IMR-90 (cell line): ENCODE data around the gene TPSAB1. TPM values are rescaled to one million over a fixed set of nuclear protein-coding genes. Genes with fewer than 3 reads are reported as not detected.

ENCODE experiments used
- ATAC-seq: fragments of 200-7000 bp; cut with Tn5 transposase; 2 replicates; pipeline ENCODE4 v1.9.1; 2020; ENCODE audit warnings: low read depth, mild to moderate bottlenecking, moderate library complexity
- BruUV-seq: library from RNA; stranded (reverse); fragments of 400-500 nt; replicated peaks from 2 replicates; lab custom pipeline; 2021; lab: Mats Ljungman, UMichigan
- CTCF ChIA-PET: fragments of 300-600 bp; formaldehyde crosslinking; extraction: SDS; loops from one replicate; lab custom pipeline; 2021; ENCODE audit warnings: antibody characterized with exemption; lab: Yijun Ruan, JAX
- POLR2A ChIA-PET: fragments of 300-600 bp; sonication (Branson Sonifier 250); formaldehyde crosslinking; loops from one replicate; lab custom pipeline; 2022; ENCODE audit warnings: antibody characterized with exemption; ENCODE audit not compliant: unreplicated experiment; lab: Charles Lee
- DNase-seq: peaks from one replicate; pipeline ENCODE4 v3.0.0; 2013
- H2AFZ ChIP-seq: replicated peaks from 2 replicates; pipeline ENCODE3; 2013; ENCODE audit warnings: low read length, mild to moderate bottlenecking; ENCODE audit not compliant: poor library complexity
- H2AK5ac ChIP-seq: 2 replicates; pipeline ENCODE4 v1.6.1; 2013; ENCODE audit warnings: low read depth, low read length, inconsistent platforms
- H2AK9ac ChIP-seq: replicated peaks from 2 replicates; pipeline ENCODE3; 2013; ENCODE audit warnings: mild to moderate bottlenecking, low read depth, low read length, moderate library complexity; ENCODE audit not compliant: poor library complexity
- H2BK120ac ChIP-seq: 2 replicates; pipeline ENCODE4 v1.6.1; 2013; ENCODE audit warnings: low read depth, low read length, inconsistent platforms
- H2BK15ac ChIP-seq: 3 replicates; pipeline ENCODE4 v1.6.1; 2013; ENCODE audit warnings: low read depth, low read length, inconsistent platforms
- H2BK20ac ChIP-seq: 2 replicates; pipeline ENCODE4 v1.6.1; 2013; ENCODE audit warnings: low read depth, mild to moderate bottlenecking, inconsistent platforms, low read length, moderate library complexity
- H2BK5ac ChIP-seq: 2 replicates; pipeline ENCODE4 v1.6.1; 2013; ENCODE audit warnings: mild to moderate bottlenecking, low read depth, low read length, inconsistent platforms; ENCODE audit not compliant: poor library complexity, severe bottlenecking
- H3K14ac ChIP-seq: replicated peaks from 2 replicates; pipeline ENCODE4 v1.6.1; 2013; ENCODE audit warnings: low read depth, low read length, inconsistent platforms
- H3K18ac ChIP-seq: 2 replicates; pipeline ENCODE4 v1.6.1; 2013; ENCODE audit warnings: low read depth, low read length, control low read depth
- H3K23ac ChIP-seq: 2 replicates; pipeline ENCODE4 v1.6.1; 2013; ENCODE audit warnings: low read depth, low read length, inconsistent platforms
- H3K27ac ChIP-seq: 2 replicates; pipeline ENCODE4 v1.5.1; 2013; ENCODE audit warnings: mild to moderate bottlenecking, control low read depth, low read length; ENCODE audit not compliant: insufficient read depth
- H3K27me3 ChIP-seq: 2 replicates; pipeline ENCODE4 v1.6.1; 2013; ENCODE audit warnings: low read length; ENCODE audit not compliant: control insufficient read depth, insufficient read depth
- H3K36me3 ChIP-seq: 2 replicates; pipeline ENCODE4 v1.6.1; 2013; ENCODE audit warnings: low read length, mixed read lengths; ENCODE audit not compliant: control insufficient read depth, insufficient read depth
- H3K4ac ChIP-seq: 2 replicates; pipeline ENCODE4 v1.6.1; 2013; ENCODE audit warnings: low read depth, low read length, inconsistent platforms
- H3K4me1 ChIP-seq: 2 replicates; pipeline ENCODE4 v1.6.1; 2013; ENCODE audit warnings: low read length, mixed read lengths; ENCODE audit not compliant: control insufficient read depth, insufficient read depth
- H3K4me2 ChIP-seq: 2 replicates; pipeline ENCODE4 v1.6.1; 2013; ENCODE audit warnings: low read depth, mild to moderate bottlenecking, control low read depth, low read length, moderate library complexity
- H3K4me3 ChIP-seq: 2 replicates; pipeline ENCODE4 v1.5.1; 2013; ENCODE audit warnings: low read depth, mild to moderate bottlenecking, control low read depth, low read length, moderate library complexity; ENCODE audit not compliant: insufficient read depth
- H3K56ac ChIP-seq: 2 replicates; pipeline ENCODE4 v1.6.1; 2013; ENCODE audit warnings: low read length, inconsistent platforms; ENCODE audit not compliant: insufficient read depth; ENCODE audit errors: extremely low read depth
- H3K79me1 ChIP-seq, 2 experiments: 2 replicates each; pipeline ENCODE4 v1.6.1; 2013; ENCODE audit warnings: low read length in 2 of 2, inconsistent platforms in 1 of 2, low read depth in 1 of 2
- H3K9ac ChIP-seq: 2 replicates; pipeline ENCODE4 v1.6.1; 2013; ENCODE audit warnings: low read depth, low read length, control low read depth
- H3K9me1 ChIP-seq: 2 replicates; pipeline ENCODE4 v1.6.1; 2013; ENCODE audit warnings: low read length, inconsistent platforms; ENCODE audit not compliant: insufficient read depth
- H3K9me3 ChIP-seq: 2 replicates; pipeline ENCODE4 v1.6.1; 2013; ENCODE audit warnings: low read length; ENCODE audit not compliant: control insufficient read depth, insufficient read depth
- H4K20me1 ChIP-seq: 2 replicates; pipeline ENCODE4 v1.6.1; 2013; ENCODE audit warnings: low read length, inconsistent platforms; ENCODE audit not compliant: insufficient read depth
- H4K5ac ChIP-seq: 2 replicates; pipeline ENCODE4 v1.6.1; 2013; ENCODE audit warnings: mild to moderate bottlenecking, low read depth, low read length, control low read depth
- H4K8ac ChIP-seq, 2 experiments: 2 replicates each; pipeline ENCODE4 v1.6.1; 2013; ENCODE audit warnings: low read depth in 2 of 2, low read length in 2 of 2, control low read depth in 1 of 2, inconsistent platforms in 1 of 2
- H4K91ac ChIP-seq: 2 replicates; pipeline ENCODE4 v1.6.1; 2013; ENCODE audit warnings: low read depth, low read length, inconsistent platforms; ENCODE audit not compliant: insufficient read depth
- BHLHE40 ChIP-seq: fragments of 150-350 bp; IDR thresholded peaks from 2 replicates; pipeline ENCODE4 v1.6.1; 2016; ENCODE audit warnings: mild to moderate bottlenecking, low read depth, low read length
- CEBPB ChIP-seq: IDR thresholded peaks from 2 replicates; pipeline ENCODE4 v1.6.1; 2012; ENCODE audit warnings: low read depth, low read length, improper control_type of control experiment
- CHD1 ChIP-seq: IDR thresholded peaks from 2 replicates; pipeline ENCODE4 v1.6.1; 2012; ENCODE audit warnings: low read depth, low read length, improper control_type of control experiment
- FOS ChIP-seq: fragments of 150-350 bp; IDR thresholded peaks from 2 replicates; pipeline ENCODE4 v1.6.1; 2016; ENCODE audit warnings: low read depth, low read length
- RAD21 ChIP-seq: IDR thresholded peaks from 2 replicates; pipeline ENCODE4 v1.6.1; 2012; ENCODE audit warnings: low read length, improper control_type of control experiment
- RCOR1 ChIP-seq: IDR thresholded peaks from 2 replicates; pipeline ENCODE4 v1.6.1; 2012; ENCODE audit warnings: mild to moderate bottlenecking, low read length, improper control_type of control experiment; ENCODE audit not compliant: insufficient replicate concordance
- SMC3 ChIP-seq: fragments of 150-350 bp; IDR thresholded peaks from 2 replicates; pipeline ENCODE4 v1.6.1; 2016; ENCODE audit warnings: low read depth, mild to moderate bottlenecking, antibody characterized with exemption, low read length, moderate library complexity
- WGBS, 2 experiments: methylation state at CpG; one replicate each; pipeline versions ENCODE4 v1.1.5 to v1.1.7; 2013; ENCODE audit warnings: missing lambda C conversion rate in 2 of 2; ENCODE audit not compliant: insufficient read length in 1 of 2; ENCODE audit errors: extremely low coverage in 2 of 2; 5-methylcytosine and 5-hydroxymethylcytosine counted together
- dilution Hi-C: fragments of 300-500 bp; cut with HindIII; formaldehyde crosslinking; loops from one replicate; pipeline ENCODE4 v1.14.3; 2018; ENCODE audit warnings: low sequenced_read_pairs; ENCODE audit not compliant: unreplicated experiment
- in situ Hi-C: fragments of 300-500 bp; cut with MboI; formaldehyde crosslinking; loops from 3 replicates; pipeline ENCODE4 v1.14.3; 2019; ENCODE audit warnings: low sequenced_read_pairs, inconsistent platforms, mixed read lengths
- intact Hi-C: fragments of 100-400 bp; cut with micrococcal nuclease; formaldehyde crosslinking; loops from 2 replicates; pipeline ENCODE4 v1.10.0; 2022
- polyA plus RNA-seq, 3 experiments: library from polyadenylated mRNA; depleted of rRNA; stranded (reverse); fragments of >200 nt; gene quantifications; 2 replicates each; pipeline ENCODE4 v1.2.3, GENCODE V29; 2012; ENCODE audit warnings: low replicate concordance in 1 of 3
- total RNA-seq: library from RNA; depleted of rRNA; stranded (reverse); fragments of >200 nt; gene quantifications from 2 replicates; pipeline ENCODE4 v1.2.3, GENCODE V29; 2012
- TF ChIP-seq, protein P1 (sequence below): fragments of 150-350 bp; IDR thresholded peaks from 2 replicates; pipeline ENCODE4 v1.6.1; 2016; ENCODE audit warnings: low read depth, mild to moderate bottlenecking, low read length, moderate library complexity, borderline replicate concordance

TPSAB1 gene
- total and polyA plus RNA-seq, 2 of the 4 experiments (the other 2 are of a cell fraction): not detected

DNA sequence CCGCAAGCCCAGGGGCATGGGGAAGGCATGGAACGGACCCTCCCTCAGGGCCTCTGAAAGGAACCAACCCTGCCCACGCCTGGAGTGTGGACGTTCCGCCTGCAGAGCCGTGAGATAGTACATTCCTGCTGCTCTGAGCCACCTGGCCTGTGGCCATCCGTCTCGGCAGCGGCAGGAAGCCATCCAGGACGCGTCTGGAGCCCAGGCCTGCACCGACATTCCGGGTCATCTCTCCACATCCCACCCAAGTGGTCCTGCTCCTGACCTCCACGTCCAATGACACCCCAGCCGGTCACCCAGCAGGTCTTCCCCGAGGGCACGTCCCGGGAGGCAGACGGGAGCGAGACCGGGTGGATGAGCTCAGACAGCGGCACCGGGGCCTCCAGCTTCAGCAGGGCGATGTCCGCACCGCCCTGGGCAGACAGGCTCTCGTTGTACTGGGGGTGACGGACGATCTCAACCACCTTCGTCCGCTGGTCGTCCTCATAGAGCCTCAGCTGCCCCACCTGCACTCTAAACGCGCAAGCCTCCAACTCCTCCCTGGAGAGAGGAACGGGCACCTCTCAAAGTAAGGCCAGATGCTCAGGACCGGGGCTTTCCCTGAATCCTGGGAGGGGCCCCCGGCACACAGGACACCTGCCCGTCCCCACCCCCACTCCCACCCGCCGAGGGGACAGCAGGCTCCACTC lies 47.6 kb downstream of the TPSAB1 start:
- Histone ChIP-seq H2BK120ac (no peak overlapping the region), H2BK5ac (no peak overlapping the region), H3K27me3 (peaks cover 76% of the 10 kb centered on the region), H4K5ac (no peak overlapping the region), H2AK9ac (no peak overlapping the region), H3K4ac (no peak overlapping the region), H2AK5ac (no peak overlapping the region), H3K9ac (no peak overlapping the region), H4K91ac (no peak overlapping the region), H4K8ac (no peak overlapping the region), H3K27ac (no peak overlapping the region), H3K4me3 (no peak overlapping the region), H2AFZ (peak overlapping the region; percentile 3), H4K20me1 (no peaks in the 10 kb centered on the region), H3K4me2 (no peak overlapping the region), H3K36me3 (no peaks in the 10 kb centered on the region), H3K14ac (no peak overlapping the region), H3K9me1 (no peaks in the 10 kb centered on the region), H3K9me3 (no peaks in the 10 kb centered on the region), H3K23ac (no peak overlapping the region), H3K56ac (no peak overlapping the region), H3K79me1 (no peaks in the 10 kb centered on the region), H2BK15ac (no peak overlapping the region), H2BK20ac (no peak overlapping the region), H3K4me1 (no peaks in the 10 kb centered on the region; the same call in 1 of the 2 replicates), H3K18ac (no peak overlapping the region)
- 45% methylated on average over 14 of the region's 40 CpGs; no CpG with 5 or more reads in 1 of the 2 experiments for WGBS, 2 experiments
- CTCF ChIA-PET: no interaction called here
- POLR2A ChIA-PET: no interaction called here
- BruUV-seq: no TSS peak
- dilution Hi-C loops: no loop called here
- in situ Hi-C loops: no loop called here
- no peak for TF ChIP-seq CHD1
- TF ChIP-seq CEBPB: no peak
- no peak for TF ChIP-seq RCOR1
- TF ChIP-seq BHLHE40: no peak
- TF ChIP-seq FOS: no peak
- TF ChIP-seq RAD21: no peak
- TF ChIP-seq SMC3: no peak
- TF ChIP-seq, protein P1, sequence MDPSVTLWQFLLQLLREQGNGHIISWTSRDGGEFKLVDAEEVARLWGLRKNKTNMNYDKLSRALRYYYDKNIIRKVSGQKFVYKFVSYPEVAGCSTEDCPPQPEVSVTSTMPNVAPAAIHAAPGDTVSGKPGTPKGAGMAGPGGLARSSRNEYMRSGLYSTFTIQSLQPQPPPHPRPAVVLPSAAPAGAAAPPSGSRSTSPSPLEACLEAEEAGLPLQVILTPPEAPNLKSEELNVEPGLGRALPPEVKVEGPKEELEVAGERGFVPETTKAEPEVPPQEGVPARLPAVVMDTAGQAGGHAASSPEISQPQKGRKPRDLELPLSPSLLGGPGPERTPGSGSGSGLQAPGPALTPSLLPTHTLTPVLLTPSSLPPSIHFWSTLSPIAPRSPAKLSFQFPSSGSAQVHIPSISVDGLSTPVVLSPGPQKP: no peak
- DNase-seq (peak; percentile 5), ATAC-seq (peak; percentile 42; the same call in 1 of the 2 replicates)
- intact Hi-C loops: no loop called here
